HG02870 (cell line): Measurements from ENCODE around the gene ALDH1L2.

ENCODE experiments used
- ATAC-seq: cut with Tn5 transposase; IDR thresholded peaks from one replicate; pipeline ENCODE4 v1.9.1; 2021; ENCODE audit warnings: mild to moderate bottlenecking, moderate library complexity; ENCODE audit not compliant: unreplicated experiment

The ALDH1L2 gene

GRCh38 chr12:105085501-105085900 is 1.2 kb upstream of the ALDH1L2 start:
- ATAC-seq: no peak

- no peak for ATAC-seq
These were observed 630 bp downstream of the ALDH1L2 start for GRCh38 chr12:105083551-105084105.

- ATAC-seq: no peak
These were observed 1.2 kb downstream of the ALDH1L2 start for GRCh38 chr12:105083031-105083430.

- no peak for ATAC-seq
These were observed 5.3 kb downstream of the ALDH1L2 start for GRCh38 chr12:105078712-105079570.

- ATAC-seq: no peak
These were observed 6.8 kb downstream of the ALDH1L2 start for GRCh38 chr12:105077435-105077834.

- ATAC-seq: no peak
These were observed 7.3 kb downstream of the ALDH1L2 start for GRCh38 chr12:105076913-105077312.

- ATAC-seq: no peak
These were observed 8.2 kb downstream of the ALDH1L2 start for GRCh38 chr12:105076098-105076497.

- ATAC-seq: no peak
These were observed 11.3 kb downstream of the ALDH1L2 start for GRCh38 chr12:105072888-105073488.

- no peak for ATAC-seq
These were observed 12.3 kb downstream of the ALDH1L2 start for GRCh38 chr12:105071981-105072380.

- ATAC-seq: no peak
These were observed 14.1 kb downstream of the ALDH1L2 start for GRCh38 chr12:105069936-105070702.

- ATAC-seq: no peak
These were observed 16.7 kb downstream of the ALDH1L2 start for GRCh38 chr12:105067511-105068031.

- no peak for ATAC-seq
These were observed 19.6 kb downstream of the ALDH1L2 start for GRCh38 chr12:105064564-105065178.

- ATAC-seq: no peak
These were observed 23.4 kb downstream of the ALDH1L2 start for GRCh38 chr12:105060715-105061378.

- no peak for ATAC-seq
These were observed 27.1 kb downstream of the ALDH1L2 start for GRCh38 chr12:105057174-105057573.

GRCh38 chr12:105053116-105053572 is 31.1 kb downstream of the ALDH1L2 start:
- ATAC-seq: no peak

- no peak for ATAC-seq
These were observed 32.3 kb downstream of the ALDH1L2 start for GRCh38 chr12:105051981-105052380.

GRCh38 chr12:105048315-105048714 is 35.9 kb downstream of the ALDH1L2 start:
- no peak for ATAC-seq

GRCh38 chr12:105047308-105047707 is 37.0 kb downstream of the ALDH1L2 start:
- ATAC-seq: no peak

GRCh38 chr12:105041186-105041585 is 43.1 kb downstream of the ALDH1L2 start:
- no peak for ATAC-seq

- no peak for ATAC-seq
These were observed 43.8 kb downstream of the ALDH1L2 start for GRCh38 chr12:105040476-105040875.
